ENCODE results near the gene SYT11.

- no peak for TF ChIP-seq EZH2 (IDR thresholded peaks at IDR 0.05; ENCODE audit: borderline replicate concordance, low read length)
- no peak for TF ChIP-seq CTCF (IDR thresholded peaks at IDR 0.05; ENCODE audit: low read length)
These were observed 43.0 kb upstream of the SYT11 start for GRCh38 chr1:155816351-155816750.
